Fibroblast of mammary gland (primary cell): ENCODE measurements around the gene DNAH6.

Experiments used
- DNase-seq: peaks from one replicate; pipeline ENCODE4 v3.0.0-alpha.2; 2010; ENCODE audit warnings: low read depth
- H3K4me3 ChIP-seq: 2 replicates; pipeline ENCODE4 v1.5.1; 2011; ENCODE audit warnings: low read depth, mild to moderate bottlenecking, low read length, moderate library complexity; ENCODE audit not compliant: control insufficient read depth
- TF ChIP-seq, protein P1 (sequence below): conservative IDR thresholded peaks from 2 replicates; pipeline ENCODE4 v1.5.1; 2011; ENCODE audit warnings: low read depth, low read length, inconsistent platforms; ENCODE audit not compliant: control insufficient read depth, insufficient read depth

The DNAH6 gene

DNA sequence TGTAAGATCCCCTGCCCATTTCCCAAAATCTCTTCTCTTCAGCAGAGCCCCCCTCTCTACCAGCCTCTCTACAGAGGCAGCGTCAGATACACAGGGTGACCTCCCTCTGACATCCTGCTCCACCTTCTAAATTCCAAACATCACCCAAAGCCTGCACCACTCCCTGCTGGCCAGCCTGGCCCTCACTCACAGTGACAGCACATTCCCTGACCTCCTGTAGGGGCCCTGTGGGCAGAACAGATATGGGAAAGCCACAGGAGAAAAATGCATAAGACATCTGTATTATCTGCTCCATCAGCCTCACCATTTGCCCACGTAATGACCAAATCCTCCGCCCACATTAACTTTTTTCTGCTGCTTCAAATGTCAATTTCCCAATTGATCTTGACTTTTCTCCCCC, 324.0 kb downstream of the DNAH6 start:
- DNase-seq: no peak
- TF ChIP-seq, protein P1, sequence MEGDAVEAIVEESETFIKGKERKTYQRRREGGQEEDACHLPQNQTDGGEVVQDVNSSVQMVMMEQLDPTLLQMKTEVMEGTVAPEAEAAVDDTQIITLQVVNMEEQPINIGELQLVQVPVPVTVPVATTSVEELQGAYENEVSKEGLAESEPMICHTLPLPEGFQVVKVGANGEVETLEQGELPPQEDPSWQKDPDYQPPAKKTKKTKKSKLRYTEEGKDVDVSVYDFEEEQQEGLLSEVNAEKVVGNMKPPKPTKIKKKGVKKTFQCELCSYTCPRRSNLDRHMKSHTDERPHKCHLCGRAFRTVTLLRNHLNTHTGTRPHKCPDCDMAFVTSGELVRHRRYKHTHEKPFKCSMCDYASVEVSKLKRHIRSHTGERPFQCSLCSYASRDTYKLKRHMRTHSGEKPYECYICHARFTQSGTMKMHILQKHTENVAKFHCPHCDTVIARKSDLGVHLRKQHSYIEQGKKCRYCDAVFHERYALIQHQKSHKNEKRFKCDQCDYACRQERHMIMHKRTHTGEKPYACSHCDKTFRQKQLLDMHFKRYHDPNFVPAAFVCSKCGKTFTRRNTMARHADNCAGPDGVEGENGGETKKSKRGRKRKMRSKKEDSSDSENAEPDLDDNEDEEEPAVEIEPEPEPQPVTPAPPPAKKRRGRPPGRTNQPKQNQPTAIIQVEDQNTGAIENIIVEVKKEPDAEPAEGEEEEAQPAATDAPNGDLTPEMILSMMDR: no peak
- no peak overlapping the region for H3K4me3 ChIP-seq

DNA sequence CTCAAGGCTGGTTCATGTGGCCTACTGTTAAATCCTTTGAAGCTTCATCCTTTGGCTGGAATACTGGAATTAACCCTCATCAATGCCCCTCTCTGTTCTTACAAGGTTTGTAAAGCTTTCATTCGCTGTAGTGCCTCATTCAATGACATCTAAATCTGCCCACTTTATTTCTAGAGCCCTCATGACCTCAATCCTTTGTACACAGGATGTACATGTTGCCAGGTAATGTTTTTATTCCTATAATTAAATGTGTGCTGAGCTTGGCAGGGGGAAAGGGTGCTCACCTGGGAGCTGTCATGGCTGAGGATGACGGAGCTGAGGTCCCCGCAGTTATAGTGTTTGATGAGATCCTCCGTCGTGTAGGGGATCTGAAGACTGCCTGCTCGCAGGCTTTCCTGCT, 325.3 kb downstream of the DNAH6 start:
- TF ChIP-seq, protein P1: no peak
- no peak overlapping the region for H3K4me3 ChIP-seq
- no peak for DNase-seq

DNA sequence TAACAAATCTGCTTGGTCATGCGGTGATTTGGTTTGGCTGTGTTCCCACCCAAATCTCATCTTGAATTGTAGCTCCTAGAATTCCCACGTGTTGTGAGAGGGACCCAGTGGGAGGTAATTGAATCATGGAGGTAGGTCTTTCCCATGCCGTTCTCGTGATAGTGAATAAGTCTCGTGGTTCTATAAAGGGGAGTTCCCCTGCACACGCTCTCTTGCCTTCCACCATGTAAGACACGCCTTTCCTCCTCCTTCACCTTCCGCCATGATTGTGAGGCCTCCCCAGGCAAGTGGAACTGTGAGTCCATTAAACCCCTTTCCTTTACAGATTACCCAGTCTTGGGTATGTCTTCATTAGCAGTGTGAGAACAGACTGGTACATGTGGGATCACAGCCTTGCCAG, 327.8 kb downstream of the DNAH6 start:
- no peak for DNase-seq
- no peak overlapping the region for H3K4me3 ChIP-seq
- TF ChIP-seq, protein P1: no peak

DNA sequence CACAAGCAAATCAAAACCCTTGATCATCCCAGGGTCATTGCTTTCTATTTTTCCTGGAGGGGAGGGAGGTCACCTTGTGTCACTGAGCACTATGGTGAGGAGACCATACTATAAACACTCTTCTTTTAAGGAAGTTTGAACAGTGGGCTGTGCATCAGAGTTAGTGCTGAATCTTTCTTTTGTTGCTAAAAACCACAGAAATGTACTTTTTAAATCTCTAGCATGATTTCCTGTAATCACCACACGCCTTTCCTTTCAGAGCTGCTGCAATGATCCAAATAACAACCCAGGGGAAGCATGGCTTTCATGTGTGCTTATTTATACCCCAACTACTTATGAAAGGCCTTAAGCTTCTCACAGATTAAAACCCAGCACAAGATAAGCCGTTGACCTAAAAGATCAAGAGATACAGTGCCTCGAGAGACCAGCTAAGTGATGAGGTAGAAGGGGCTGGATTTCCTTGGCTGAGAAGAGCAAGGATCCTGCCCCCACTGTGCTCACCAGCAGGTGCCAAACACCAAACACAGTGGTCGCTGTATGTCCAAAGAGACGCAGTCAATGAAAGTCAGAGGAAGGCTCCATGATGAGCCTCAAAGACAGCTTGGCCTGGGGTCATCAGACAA, 329.9 kb downstream of the DNAH6 start:
- no peak for DNase-seq
- TF ChIP-seq, protein P1: no peak
- no peak overlapping the region for H3K4me3 ChIP-seq

DNA sequence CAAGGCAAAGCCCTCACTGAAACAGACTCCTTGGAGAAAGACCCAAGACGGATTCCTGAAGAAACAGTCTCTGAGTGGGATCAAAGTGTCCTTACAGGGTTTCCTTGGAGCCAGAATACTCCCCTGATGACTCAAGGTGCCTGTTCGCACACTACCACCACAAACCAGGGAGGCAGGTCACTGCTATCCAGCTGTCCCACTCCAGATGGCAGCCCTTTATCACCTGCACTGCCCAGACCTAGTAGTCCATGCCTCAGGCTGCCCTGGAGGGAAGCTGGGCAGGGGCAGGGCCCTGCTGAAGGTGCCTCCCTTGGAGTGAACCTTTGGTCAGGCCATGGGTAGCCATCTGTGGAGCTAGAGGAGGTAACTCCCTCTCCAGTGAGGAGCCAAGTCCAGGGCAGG, 330.4 kb downstream of the DNAH6 start:
- TF ChIP-seq, protein P1: no peak
- no peak for DNase-seq
- no peak overlapping the region for H3K4me3 ChIP-seq

DNA sequence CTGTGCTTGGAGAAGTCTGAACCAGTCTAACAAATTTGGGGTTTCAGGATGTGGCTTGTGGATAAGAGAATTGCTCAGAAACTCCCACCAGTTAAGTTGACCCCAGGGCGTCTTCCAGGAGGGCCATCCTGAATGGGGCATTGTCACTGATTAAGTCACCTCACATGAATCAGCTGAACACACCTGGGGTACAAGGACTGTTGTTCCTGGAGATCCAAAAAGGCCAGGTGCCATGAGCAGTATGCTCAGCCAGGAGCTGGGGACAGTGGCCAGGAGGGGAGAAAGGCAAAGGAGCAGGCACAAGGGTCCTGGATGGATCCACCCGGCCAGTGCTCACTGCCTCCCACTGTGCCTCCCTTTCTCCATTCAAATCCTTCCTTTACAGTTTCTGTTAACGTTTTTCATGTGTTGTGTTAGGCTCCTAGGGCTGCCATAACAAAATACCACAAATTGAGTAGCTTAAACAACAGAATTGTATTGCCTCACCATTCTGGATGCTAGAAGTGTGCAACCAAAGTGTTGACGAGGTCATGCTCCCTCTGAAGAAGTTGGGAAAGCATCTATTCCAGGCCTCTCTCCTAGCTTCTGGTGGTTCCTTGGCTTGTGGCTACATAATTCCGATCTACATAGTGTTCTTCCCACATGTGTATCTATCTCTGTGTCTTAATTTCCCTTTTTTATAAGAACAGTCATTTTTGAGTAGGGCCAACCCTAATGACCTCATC, 331.2 kb downstream of the DNAH6 start:
- peak; percentile 42 for DNase-seq
- H3K4me3 ChIP-seq: no peak overlapping the region
- TF ChIP-seq, protein P1: no peak
